HepG2 (cell line): ENCODE measurements around the gene FANCE. TPM values are rescaled to one million over a fixed set of nuclear protein-coding genes. Genes with fewer than 3 reads are reported as not detected.

ENCODE experiments used
- AGO1 ChIP-seq: fragments of 200-400 bp; formaldehyde crosslinking; IDR thresholded peaks from 2 replicates; pipeline ENCODE4 v1.6.1; 2017; ENCODE audit warnings: mild to moderate bottlenecking, low read depth, low read length, moderate library complexity; ENCODE audit not compliant: poor library complexity, severe bottlenecking
- ARHGAP35 ChIP-seq: sonication (generic); formaldehyde crosslinking; IDR thresholded peaks from 2 replicates; pipeline ENCODE4 v1.9.0; 2022; ENCODE audit warnings: mild to moderate bottlenecking, inconsistent platforms, moderate library complexity, missing genetic modification reagents, borderline replicate concordance
- ARID2 ChIP-seq: sonication (generic); formaldehyde crosslinking; IDR thresholded peaks from 2 replicates; pipeline ENCODE4 v1.8.1; 2022; ENCODE audit warnings: mild to moderate bottlenecking, missing genetic modification reagents, borderline replicate concordance
- CEBPB ChIP-seq: IDR thresholded peaks from 2 replicates; pipeline ENCODE4 v1.6.1; 2011; ENCODE audit warnings: low read depth, low read length, improper control_type of control experiment, borderline replicate concordance
- CEBPG ChIP-seq: IDR thresholded peaks from 2 replicates; pipeline ENCODE4 v1.6.1; 2016
- DMAP1 ChIP-seq: IDR thresholded peaks from 2 replicates; pipeline ENCODE4 v1.6.1; 2016
- ELF1 ChIP-seq: sonication (generic); formaldehyde crosslinking; IDR thresholded peaks from 2 replicates; pipeline ENCODE4 v1.4.0; 2020; ENCODE audit warnings: missing genetic modification reagents
- FOSL1 ChIP-seq: sonication (generic); formaldehyde crosslinking; IDR thresholded peaks from 2 replicates; pipeline ENCODE4 v1.9.0; 2021; ENCODE audit warnings: missing genetic modification reagents, borderline replicate concordance
- HDAC2 ChIP-seq: sonication (generic); formaldehyde crosslinking; IDR thresholded peaks from 2 replicates; pipeline ENCODE4 v1.4.0; 2020; ENCODE audit warnings: missing genetic modification reagents
- HIC2 ChIP-seq: sonication (generic); formaldehyde crosslinking; IDR thresholded peaks from 2 replicates; pipeline ENCODE4 v1.9.0; 2022; ENCODE audit warnings: low read depth, missing genetic modification reagents
- KDM6A ChIP-seq: IDR thresholded peaks from 2 replicates; pipeline ENCODE4 v1.6.1; 2016; ENCODE audit warnings: low read depth
- MXD1 ChIP-seq: sonication (generic); formaldehyde crosslinking; IDR thresholded peaks from 2 replicates; pipeline ENCODE4 v1.4.0; 2020; ENCODE audit warnings: mild to moderate bottlenecking, missing genetic modification reagents
- SMC3 ChIP-seq: IDR thresholded peaks from 2 replicates; pipeline ENCODE4 v1.6.1; 2011; ENCODE audit warnings: low read length, improper control_type of control experiment
- TAF15 ChIP-seq: fragments of 200-400 bp; formaldehyde crosslinking; IDR thresholded peaks from one replicate; pipeline ENCODE4 v1.6.1; 2018; ENCODE audit warnings: mild to moderate bottlenecking, low read depth, low read length; ENCODE audit not compliant: poor library complexity, severe bottlenecking
- XRCC5 ChIP-seq: fragments of 200-400 bp; formaldehyde crosslinking; optimal IDR thresholded peaks from 2 replicates; pipeline ENCODE3; 2017; ENCODE audit warnings: mild to moderate bottlenecking, low read length
- ZMYM4 ChIP-seq: sonication (generic); formaldehyde crosslinking; IDR thresholded peaks from 2 replicates; pipeline ENCODE4 v1.8.1; 2023; ENCODE audit warnings: mild to moderate bottlenecking, missing genetic modification reagents
- ZNF136 ChIP-seq: sonication (generic); formaldehyde crosslinking; IDR thresholded peaks from 2 replicates; pipeline ENCODE4 v1.8.1; 2022; ENCODE audit warnings: low read depth, mild to moderate bottlenecking, moderate library complexity, missing genetic modification reagents
- ZNF251 ChIP-seq: sonication (generic); formaldehyde crosslinking; IDR thresholded peaks from 2 replicates; pipeline ENCODE4 v1.9.0; 2021; ENCODE audit warnings: mild to moderate bottlenecking, missing genetic modification reagents
- ZNF274 ChIP-seq: sonication (generic); formaldehyde crosslinking; IDR thresholded peaks from 2 replicates; pipeline ENCODE4 v1.5.1; 2020; ENCODE audit warnings: mild to moderate bottlenecking, missing genetic modification reagents
- ZNF292 ChIP-seq: sonication (generic); formaldehyde crosslinking; IDR thresholded peaks from 2 replicates; pipeline ENCODE4 v1.8.1; 2022; ENCODE audit warnings: mild to moderate bottlenecking, low read depth, missing genetic modification reagents, borderline replicate concordance
- ZNF484 ChIP-seq: sonication (generic); formaldehyde crosslinking; IDR thresholded peaks from 2 replicates; pipeline ENCODE4 v1.5.1; 2020; ENCODE audit warnings: mild to moderate bottlenecking, low read depth, missing genetic modification reagents, borderline replicate concordance
- ZNF512 ChIP-seq: sonication (generic); formaldehyde crosslinking; IDR thresholded peaks from 2 replicates; pipeline ENCODE4 v1.4.0; 2020; ENCODE audit warnings: mild to moderate bottlenecking, missing genetic modification reagents
- ZNF570 ChIP-seq: sonication (generic); formaldehyde crosslinking; IDR thresholded peaks from 2 replicates; pipeline ENCODE4 v1.4.0; 2020; ENCODE audit warnings: mild to moderate bottlenecking, missing genetic modification reagents, borderline replicate concordance
- polyA plus RNA-seq, 8 experiments: library from polyadenylated mRNA; depleted of rRNA in 3 of 8; stranded (reverse) in 7 of 8; unstranded in 1 of 8; fragments of >200 nt; fragmentation: Illumina TruSeq in 4 of 8; extraction: Trizol in 4 of 8; gene quantifications; 2 replicates each; pipeline versions ENCODE4 v1.2.1 to v1.2.3, GENCODE V29; 2011 to 2016; ENCODE audit warnings: low read depth in 4 of 8, missing spikeins in 1 of 8, mixed read lengths in 1 of 8; ENCODE audit not compliant: insufficient read depth in 1 of 8
- total RNA-seq, 5 experiments: library from RNA; depleted of rRNA; stranded (reverse); fragments of >200 nt; fragmentation: Illumina TruSeq; extraction: Trizol; gene quantifications; 2 replicates each; pipeline ENCODE4 v1.2.3, GENCODE V29; 2016; ENCODE audit warnings: low read depth in 1 of 5
- TF ChIP-seq, protein P1 (sequence below): sonication (generic); formaldehyde crosslinking; IDR thresholded peaks from 2 replicates; pipeline ENCODE4 v1.4.0; 2020; ENCODE audit warnings: missing genetic modification reagents, borderline replicate concordance

Gene FANCE
- total and polyA plus RNA-seq, 2 of the 13 experiments (the other 11 are each of a cell fraction or from before 2014, with no cell fraction given): 7.1 to 11.2 TPM

DNA sequence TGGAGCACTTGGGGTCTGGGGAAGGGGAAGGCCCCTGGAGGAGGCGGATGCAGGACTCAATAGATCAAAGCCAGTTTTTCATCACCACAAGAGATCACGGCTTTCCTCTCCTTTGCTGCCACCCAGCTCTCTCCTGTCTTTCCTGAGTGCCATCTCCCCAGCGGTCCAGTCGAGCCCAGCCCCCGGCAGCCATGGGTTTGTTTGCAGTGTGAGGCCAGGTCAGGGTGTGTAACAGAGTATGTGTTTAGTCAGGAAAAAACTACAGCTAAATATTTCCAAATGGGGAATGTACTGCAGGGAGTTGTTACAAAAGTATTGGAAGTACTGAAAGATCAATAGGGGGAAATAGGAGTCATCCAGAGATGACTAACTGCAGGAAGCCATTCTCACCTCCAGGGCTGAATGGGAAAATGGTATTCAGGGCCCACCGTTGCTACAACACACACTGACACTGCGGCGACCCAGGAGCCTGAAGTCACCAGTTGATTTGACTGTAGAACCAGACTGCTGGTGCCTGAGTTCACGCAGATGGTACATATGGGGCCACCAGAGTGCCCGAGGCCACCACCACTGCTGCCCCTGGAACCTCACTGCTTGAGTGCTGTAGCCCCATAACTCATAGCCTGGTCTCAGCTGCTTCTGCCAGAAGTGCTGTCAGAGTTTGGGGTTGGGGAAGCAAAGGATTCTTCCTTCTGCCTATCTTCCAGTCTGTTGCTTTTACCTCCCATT is 23.6 kb upstream of the FANCE start (continued):
- TF ChIP-seq ARHGAP35 (0 out of 2 replicates have a peak, but pooled peaks have one; percentile 64), DMAP1 (CRISPR knock-in tag) (no peak), CEBPG (CRISPR knock-in tag) (peak; percentile 38), TAF15 (no peak), ZMYM4 (peak; percentile 58; the same call in 1 of the 2 replicates), FOSL1 (no peak), HIC2 (CRISPR knock-in tag) (peak; percentile 78; the same call in 1 of the 2 replicates), MXD1 (no peak; the same call in 1 of the 2 replicates), ZNF484 (CRISPR knock-in tag) (no peak), CEBPB (peak; percentile 68; the same call in 1 of the 2 replicates), ELF1 (CRISPR knock-in tag) (no peak), ZNF570 (CRISPR knock-in tag) (no peak), ZNF251 (no peak), SMC3 (peak; percentile 51), AGO1 (no peak), ZNF136 (CRISPR knock-in tag) (peak; percentile 48; the same call in 1 of the 2 replicates), ZNF292 (CRISPR knock-in tag) (peak; percentile 49; the same call in 1 of the 2 replicates), ZNF512 (no peak), ARID2 (CRISPR knock-in tag) (no peak), ZNF274 (0 out of 2 replicates have a peak, but pooled peaks have one; percentile 18), XRCC5 (peak; percentile 87), HDAC2 (CRISPR knock-in tag) (peak; percentile 70), KDM6A (CRISPR knock-in tag) (peak; percentile 72; the same call in 1 of the 2 replicates)
- TF ChIP-seq, protein P1, sequence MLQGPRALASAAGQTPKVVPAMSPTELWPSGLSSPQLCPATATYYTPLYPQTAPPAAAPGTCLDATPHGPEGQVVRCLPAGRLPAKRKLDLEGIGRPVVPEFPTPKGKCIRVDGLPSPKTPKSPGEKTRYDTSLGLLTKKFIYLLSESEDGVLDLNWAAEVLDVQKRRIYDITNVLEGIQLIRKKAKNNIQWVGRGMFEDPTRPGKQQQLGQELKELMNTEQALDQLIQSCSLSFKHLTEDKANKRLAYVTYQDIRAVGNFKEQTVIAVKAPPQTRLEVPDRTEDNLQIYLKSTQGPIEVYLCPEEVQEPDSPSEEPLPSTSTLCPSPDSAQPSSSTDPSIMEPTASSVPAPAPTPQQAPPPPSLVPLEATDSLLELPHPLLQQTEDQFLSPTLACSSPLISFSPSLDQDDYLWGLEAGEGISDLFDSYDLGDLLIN: no peak
